Fibroblast of the aortic adventitia (primary cell): ENCODE results near the gene NMBR. TPM values are rescaled to one million over a fixed set of nuclear protein-coding genes. Genes with fewer than 3 reads are reported as not detected.
"Not testable (repeated sequence)": the region's sequence is repeated elsewhere in the genome, so short reads cannot be mapped to it uniquely, and the experiment has no call there.

Experiments used
- DNase-seq: peaks from one replicate; pipeline ENCODE4 v3.0.0-alpha.2; 2010; ENCODE audit warnings: low read depth
- H3K4me3 ChIP-seq: 2 replicates; pipeline ENCODE4 v1.5.1; 2011; ENCODE audit warnings: low read depth, mild to moderate bottlenecking, control low read depth, low read length, moderate library complexity
- total RNA-seq: library from RNA; depleted of rRNA; stranded (reverse); fragments of >200 nt; gene quantifications from 2 replicates; pipeline ENCODE4 v1.2.3, GENCODE V29; 2012; ENCODE audit warnings: low replicate concordance
- TF ChIP-seq, protein P1 (sequence below): IDR thresholded peaks from 2 replicates; pipeline ENCODE4 v1.5.1; 2011; ENCODE audit warnings: mild to moderate bottlenecking, low read length, control low read depth, inconsistent platforms; ENCODE audit not compliant: insufficient read depth

The NMBR gene
- not detected in 2 replicates for total RNA-seq

DNA sequence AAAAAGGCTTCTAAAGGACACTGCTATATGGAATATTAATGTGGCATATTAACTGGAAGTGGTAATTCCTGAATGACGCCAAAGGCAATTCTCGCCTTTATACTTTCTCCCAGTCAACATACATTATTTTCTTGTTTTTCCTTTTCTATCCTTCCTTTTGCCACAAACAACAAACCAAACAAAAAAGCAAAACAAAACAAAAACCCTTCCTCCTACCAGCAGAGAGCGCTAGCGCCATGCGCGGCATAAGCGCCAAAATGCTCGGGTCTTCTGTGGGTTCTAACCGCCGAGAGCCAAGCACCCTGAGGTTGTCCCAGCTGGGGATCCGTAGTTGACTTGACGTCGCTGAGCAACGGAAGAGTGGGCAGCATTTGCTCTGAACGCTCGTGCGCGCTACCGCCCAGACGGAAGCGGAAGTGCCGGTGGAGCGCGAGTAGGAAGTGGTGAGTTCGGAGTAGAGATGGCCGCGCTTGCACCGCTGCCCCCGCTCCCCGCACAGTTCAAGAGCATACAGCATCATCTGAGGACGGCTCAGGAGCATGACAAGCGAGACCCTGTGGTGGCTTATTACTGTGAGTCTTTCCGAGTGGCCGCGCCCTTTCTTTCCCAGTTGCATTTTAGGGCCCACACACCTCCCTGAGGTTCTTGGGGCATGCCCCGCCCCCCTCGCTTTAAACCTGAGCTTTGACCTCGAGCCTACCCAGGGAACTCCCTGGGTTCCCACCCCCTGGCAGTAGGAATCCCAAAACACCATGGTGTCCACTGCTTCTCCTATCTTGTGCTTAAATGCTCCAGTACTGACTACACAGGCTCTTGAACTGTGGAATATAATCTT is at the start of gene NMBR, which contains the start of gene VTA1:
Gene NMBR, minus strand, starts transcription at position 295 of the 835 bp plus-strand sequence. CDS start 58,464 bp downstream, outside the sequence.
Gene VTA1, plus strand, starts transcription at position 436 of the 835 bp plus-strand sequence. Its CDS starts 25 bp downstream, at position 461.
- DNase-seq = peak; percentile 100
- H3K4me3 ChIP-seq = peak within 1 kb of the TSS; percentile 94
- TF ChIP-seq, protein P1, sequence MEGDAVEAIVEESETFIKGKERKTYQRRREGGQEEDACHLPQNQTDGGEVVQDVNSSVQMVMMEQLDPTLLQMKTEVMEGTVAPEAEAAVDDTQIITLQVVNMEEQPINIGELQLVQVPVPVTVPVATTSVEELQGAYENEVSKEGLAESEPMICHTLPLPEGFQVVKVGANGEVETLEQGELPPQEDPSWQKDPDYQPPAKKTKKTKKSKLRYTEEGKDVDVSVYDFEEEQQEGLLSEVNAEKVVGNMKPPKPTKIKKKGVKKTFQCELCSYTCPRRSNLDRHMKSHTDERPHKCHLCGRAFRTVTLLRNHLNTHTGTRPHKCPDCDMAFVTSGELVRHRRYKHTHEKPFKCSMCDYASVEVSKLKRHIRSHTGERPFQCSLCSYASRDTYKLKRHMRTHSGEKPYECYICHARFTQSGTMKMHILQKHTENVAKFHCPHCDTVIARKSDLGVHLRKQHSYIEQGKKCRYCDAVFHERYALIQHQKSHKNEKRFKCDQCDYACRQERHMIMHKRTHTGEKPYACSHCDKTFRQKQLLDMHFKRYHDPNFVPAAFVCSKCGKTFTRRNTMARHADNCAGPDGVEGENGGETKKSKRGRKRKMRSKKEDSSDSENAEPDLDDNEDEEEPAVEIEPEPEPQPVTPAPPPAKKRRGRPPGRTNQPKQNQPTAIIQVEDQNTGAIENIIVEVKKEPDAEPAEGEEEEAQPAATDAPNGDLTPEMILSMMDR = peak; percentile 97

DNA sequence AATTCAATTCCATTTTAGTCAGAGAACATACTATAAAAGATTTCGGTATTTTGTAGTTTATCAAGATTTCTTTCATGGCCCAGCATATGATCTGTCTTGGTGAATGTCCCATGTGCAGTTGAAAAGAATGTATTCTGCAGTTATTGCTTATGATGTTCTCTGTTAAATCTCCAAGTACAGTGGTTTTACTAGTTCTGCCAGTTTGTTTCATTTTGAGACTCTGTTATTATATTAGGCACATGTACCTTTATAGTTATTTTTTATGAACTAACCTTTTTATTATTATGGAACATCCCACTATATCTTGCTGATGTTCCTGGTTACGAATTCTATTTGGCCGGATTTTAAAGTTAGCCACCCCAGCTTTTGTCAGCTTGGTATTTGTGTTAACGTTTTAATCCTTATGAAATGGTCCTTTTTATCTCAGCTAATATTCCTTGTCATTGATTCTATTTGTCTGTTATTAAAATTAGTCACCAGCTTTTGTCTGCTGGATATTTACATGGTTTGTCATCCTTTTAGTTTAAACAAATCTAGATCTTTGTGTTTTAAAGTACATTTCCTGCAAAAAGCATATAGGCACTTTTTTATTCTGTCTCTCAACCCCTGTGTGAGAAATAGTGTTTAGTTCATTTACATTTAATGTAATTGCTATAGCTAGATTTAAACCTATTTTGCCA is 49.1 kb upstream of the NMBR start:
- peak; percentile 4 for DNase-seq
- no peak overlapping the region for H3K4me3 ChIP-seq
- TF ChIP-seq, protein P1 = no peak

DNA sequence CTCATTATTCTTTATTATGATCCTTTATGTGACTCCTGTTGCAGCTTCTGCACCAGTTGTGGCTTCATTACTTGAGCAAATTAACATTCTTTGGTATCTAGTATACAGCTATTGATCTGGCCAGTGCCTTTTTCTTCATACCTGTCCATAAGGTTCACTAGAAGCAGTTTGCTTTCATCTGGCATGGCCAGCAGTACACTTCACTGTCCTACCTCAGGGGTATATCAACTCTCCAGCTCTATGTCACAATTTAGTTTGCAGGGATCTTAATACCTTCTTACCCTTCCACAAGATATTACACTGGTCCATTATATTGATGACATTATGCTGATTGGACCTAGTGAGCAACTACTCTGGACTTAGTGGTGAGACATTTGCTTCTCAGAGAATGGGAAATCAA is 46.7 kb upstream of the NMBR start:
- H3K4me3 ChIP-seq = no peak overlapping the region
- TF ChIP-seq, protein P1 = no peak
- DNase-seq = no peak

DNA sequence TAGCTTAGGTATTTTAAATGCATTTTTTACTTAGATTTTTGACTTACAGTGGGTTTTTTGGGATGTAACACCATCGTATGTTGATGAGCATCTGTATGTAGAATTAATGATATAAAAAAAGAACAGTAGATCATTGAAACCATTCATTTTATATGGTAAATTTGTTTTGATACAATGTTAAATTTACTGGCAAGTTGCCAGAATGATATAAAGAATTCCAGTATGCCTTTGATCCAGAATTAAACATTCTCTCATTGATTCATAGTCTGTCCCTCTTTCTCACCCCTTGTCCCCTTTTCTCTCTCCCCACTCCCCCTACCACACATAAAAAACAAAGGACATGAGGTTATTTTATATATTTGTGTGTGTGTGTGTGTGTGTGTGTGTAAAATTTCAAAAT is 45.4 kb upstream of the NMBR start:
- H3K4me3 ChIP-seq = no peak overlapping the region
- DNase-seq = no peak
- TF ChIP-seq, protein P1 = no peak

DNA sequence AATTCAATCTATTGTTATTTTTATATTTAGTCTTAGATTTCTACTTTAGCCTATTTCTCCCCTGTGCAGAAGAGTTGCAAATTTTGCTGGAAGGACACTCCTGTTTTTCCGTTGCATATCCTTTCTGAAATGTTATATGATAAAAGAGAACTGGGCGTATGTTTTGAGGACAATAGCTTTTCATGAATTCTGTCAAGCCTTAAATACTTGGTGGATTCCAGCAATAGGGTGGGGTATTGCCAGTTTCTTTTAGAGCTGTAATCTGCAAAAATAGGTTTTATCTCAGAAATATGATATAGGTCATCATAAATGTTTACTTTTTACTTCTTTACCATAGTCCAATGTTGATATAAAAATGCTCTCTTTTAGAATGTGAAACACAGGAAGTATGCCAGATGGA is 42.1 kb upstream of the NMBR start:
- DNase-seq = peak; percentile 16
- no peak overlapping the region for H3K4me3 ChIP-seq
- TF ChIP-seq, protein P1 = no peak

DNA sequence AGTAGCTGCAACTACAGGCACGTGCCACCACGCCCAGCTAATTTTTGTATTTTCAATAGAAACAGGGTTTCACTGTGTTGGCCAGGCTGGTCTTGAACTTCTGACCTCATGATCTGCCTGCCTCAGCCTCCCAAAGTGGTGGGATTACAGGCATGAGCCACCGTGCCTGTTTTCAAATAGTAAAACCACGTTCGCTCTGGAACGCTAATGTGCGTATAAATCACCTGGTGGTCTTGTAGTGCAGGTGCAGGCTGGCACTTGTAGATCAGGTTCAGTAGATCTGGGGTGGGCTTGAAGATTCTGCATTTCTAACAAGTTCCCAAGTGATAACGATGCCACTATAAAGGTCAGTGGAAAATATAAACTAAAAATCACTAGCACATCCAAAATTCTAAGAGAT is 41.4 kb upstream of the NMBR start:
- TF ChIP-seq, protein P1 = peak; percentile 53
- not testable (repeated sequence) for DNase-seq, H3K4me3 ChIP-seq
